ENCODE data around the gene ZNF862. TPM values are rescaled to one million over a fixed set of nuclear protein-coding genes. Genes with fewer than 3 reads are reported as not detected.

Gene ZNF862
- total and polyA plus RNA-seq, 2 of the 8 experiments (the other 6 are each of a cell fraction or from before 2014, with no cell fraction given): 1.8 to 3.9 TPM

- TF ChIP-seq CHD7 (IDR thresholded peaks at IDR 0.05; ENCODE audit: insufficient replicate concordance, low read length) (no peak), ATF2 (IDR thresholded peaks at IDR 0.05; ENCODE audit: low read length) (no peak), CTBP2 (IDR thresholded peaks at IDR 0.05; ENCODE audit: borderline replicate concordance, insufficient read depth, insufficient read length, low read length) (no peak), SUZ12 (IDR thresholded peaks at IDR 0.05; ENCODE audit: low read length) (no peak)
Measured at GRCh38 chr7:149826344-149827088, 11.7 kb upstream of the ZNF862 start (continued).
